SIG-M5 (cell line): ENCODE data around the gene SLC44A5.
"Not testable (repeated sequence)": the region's sequence is repeated elsewhere in the genome, so short reads cannot be mapped to it uniquely, and the experiment has no call there.

Source experiments
- DNase-seq: peaks from one replicate; lab custom pipeline; 2025; lab: John Stamatoyannopoulos, UW

The SLC44A5 gene

GRCh38 chr1:75366595-75366994 lies 244.3 kb downstream of the SLC44A5 start:
- DNase-seq, result no peak

- no peak for DNase-seq
These were observed 249.7 kb downstream of the SLC44A5 start for GRCh38 chr1:75361260-75361659.

- not testable (repeated sequence) for DNase-seq
These were observed 256.6 kb downstream of the SLC44A5 start for GRCh38 chr1:75354267-75354666.

- no peak for DNase-seq
These were observed 257.9 kb downstream of the SLC44A5 start for GRCh38 chr1:75353051-75353450.

GRCh38 chr1:75345538-75346292 lies 265.2 kb downstream of the SLC44A5 start:
- no peak for DNase-seq

- no peak for DNase-seq
These were observed 268.1 kb downstream of the SLC44A5 start for GRCh38 chr1:75342786-75343185.

- DNase-seq, result no peak
These were observed 269.4 kb downstream of the SLC44A5 start for GRCh38 chr1:75341537-75341936.

- DNase-seq, result no peak
These were observed 272.1 kb downstream of the SLC44A5 start for GRCh38 chr1:75338616-75339483.

GRCh38 chr1:75334876-75335389 lies 276.0 kb downstream of the SLC44A5 start:
- DNase-seq, result no peak

- DNase-seq, result no peak
These were observed 280.3 kb downstream of the SLC44A5 start for GRCh38 chr1:75330624-75331023.

GRCh38 chr1:75328691-75329090 lies 282.2 kb downstream of the SLC44A5 start:
- no peak for DNase-seq

GRCh38 chr1:75327395-75327794 lies 283.5 kb downstream of the SLC44A5 start:
- no peak for DNase-seq

GRCh38 chr1:75317976-75318375 lies 292.9 kb downstream of the SLC44A5 start:
- no peak for DNase-seq

GRCh38 chr1:75316230-75316629 lies 294.7 kb downstream of the SLC44A5 start:
- no peak for DNase-seq

- DNase-seq, result no peak
These were observed 298.3 kb downstream of the SLC44A5 start for GRCh38 chr1:75312620-75313019.

- DNase-seq, result no peak
These were observed 300.8 kb downstream of the SLC44A5 start for GRCh38 chr1:75310067-75310466.

GRCh38 chr1:75308365-75308764 lies 302.5 kb downstream of the SLC44A5 start:
- no peak for DNase-seq

GRCh38 chr1:75305061-75305460 lies 305.9 kb downstream of the SLC44A5 start:
- DNase-seq, result no peak

GRCh38 chr1:75293270-75293669 lies 317.6 kb downstream of the SLC44A5 start:
- DNase-seq, result no peak

- DNase-seq, result no peak
These were observed 318.9 kb downstream of the SLC44A5 start for GRCh38 chr1:75292013-75292412.

- no peak for DNase-seq
These were observed 334.5 kb downstream of the SLC44A5 start for GRCh38 chr1:75276385-75276784.

GRCh38 chr1:75275631-75276030 lies 335.3 kb downstream of the SLC44A5 start:
- no peak for DNase-seq

GRCh38 chr1:75274920-75275506 lies 335.9 kb downstream of the SLC44A5 start:
- DNase-seq, result no peak
